Neutrophil (primary cell): Measurements from ENCODE around the gene RAP1GAP2.
"Not testable (repeated sequence)": the region's sequence is repeated elsewhere in the genome, so short reads cannot be mapped to it uniquely, and the experiment has no call there.

Experiments
- H3K27ac ChIP-seq: fragments of 200-600 bp; sonication (generic); 2 replicates; pipeline ENCODE4 v1.5.1; 2016; ENCODE audit warnings: mild to moderate bottlenecking, moderate library complexity
- H3K27me3 ChIP-seq: fragments of 200-600 bp; sonication (generic); 2 replicates; pipeline ENCODE4 v1.6.0; 2016; ENCODE audit warnings: mild to moderate bottlenecking
- H3K36me3 ChIP-seq: fragments of 200-600 bp; sonication (generic); 2 replicates; pipeline ENCODE4 v1.5.1; 2017
- H3K4me1 ChIP-seq, 2 experiments: fragments of 200-600 bp in 1 of 2; sonication (generic) in 1 of 2; 1 replicate in 1 of 2; 2 replicates in 1 of 2; pipeline versions ENCODE4 v1.5.1 to v1.6.1; 2013 to 2016; ENCODE audit warnings: low read depth in 1 of 2, low read length in 1 of 2, mild to moderate bottlenecking in 1 of 2, moderate library complexity in 1 of 2; ENCODE audit not compliant: control insufficient read depth in 1 of 2, insufficient read depth in 1 of 2
- H3K4me3 ChIP-seq, 2 experiments: fragments of 200-600 bp in 1 of 2; sonication (generic) in 1 of 2; 1 replicate in 1 of 2; 2 replicates in 1 of 2; pipeline ENCODE4 v1.5.1; 2013 to 2016; ENCODE audit warnings: low read depth in 1 of 2, low read length in 1 of 2, mild to moderate bottlenecking in 1 of 2, moderate library complexity in 1 of 2
- H3K9me3 ChIP-seq: fragments of 200-600 bp; sonication (generic); 2 replicates; pipeline ENCODE4 v1.5.1; 2016
- CTCF ChIP-seq: fragments of 200-600 bp; sonication (generic); IDR thresholded peaks from 2 replicates; pipeline ENCODE4 v1.5.1; 2016; ENCODE audit warnings: antibody characterized with exemption

Gene RAP1GAP2

GRCh38 chr17:3029213-3029913 lies 233.1 kb downstream of the RAP1GAP2 start:
- no peak for TF ChIP-seq CTCF
- Histone ChIP-seq H3K27me3 (no peaks in the 10 kb centered on the region), H3K4me3 (no peak overlapping the region), H3K9me3 (no peaks in the 10 kb centered on the region), H3K36me3 (peaks cover 99% of the 10 kb centered on the region), H3K27ac (peak overlapping the region; percentile 56), H3K4me1 (peaks cover 10 to 16% of the 10 kb centered on the region in 2 experiments)

- Histone ChIP-seq H3K4me1 (peaks cover 10 to 16% of the 10 kb centered on the region in 2 experiments), H3K9me3 (no peaks in the 10 kb centered on the region), H3K36me3 (peaks cover 98% of the 10 kb centered on the region), H3K27me3 (no peaks in the 10 kb centered on the region), H3K27ac (peak overlapping the region; percentile 59), H3K4me3 (no peak overlapping the region)
- no peak for TF ChIP-seq CTCF
These were observed 233.9 kb downstream of the RAP1GAP2 start for GRCh38 chr17:3030096-3030495.

GRCh38 chr17:3030852-3031470 lies 234.7 kb downstream of the RAP1GAP2 start:
- Histone ChIP-seq H3K4me1 (peaks cover 10 to 16% of the 10 kb centered on the region in 2 experiments), H3K27ac (peak overlapping the region; percentile 59), H3K36me3 (peaks cover 98% of the 10 kb centered on the region)
- H3K9me3 ChIP-seq, H3K4me3 ChIP-seq, H3K27me3 ChIP-seq: not testable (repeated sequence)

- no peak overlapping the region for H3K4me3 ChIP-seq
- peaks cover 10 to 16% of the 10 kb centered on the region in 2 experiments for H3K4me1 ChIP-seq
- H3K27me3 ChIP-seq: no peaks in the 10 kb centered on the region
- H3K36me3 ChIP-seq: peaks cover 87% of the 10 kb centered on the region
- no peak overlapping the region for H3K27ac ChIP-seq
- H3K9me3 ChIP-seq: no peaks in the 10 kb centered on the region
- no peak for TF ChIP-seq CTCF
These were observed 236.3 kb downstream of the RAP1GAP2 start for GRCh38 chr17:3032258-3033247.

GRCh38 chr17:3033248-3033640 lies 237.0 kb downstream of the RAP1GAP2 start:
- Histone ChIP-seq H3K36me3 (peaks cover 80% of the 10 kb centered on the region), H3K4me3 (no peak overlapping the region)
- TF ChIP-seq CTCF: no peak

More at GRCh38 chr17:3033248-3033640, 237.0 kb downstream of the RAP1GAP2 start:
- peaks cover 10 to 16% of the 10 kb centered on the region in 2 experiments for H3K4me1 ChIP-seq
- H3K27me3 ChIP-seq: no peaks in the 10 kb centered on the region
- H3K9me3 ChIP-seq: no peaks in the 10 kb centered on the region
- H3K27ac ChIP-seq: no peak overlapping the region
